H1 (cell line): Measurements from ENCODE around the gene TMEM132A. TPM values are rescaled to one million over a fixed set of nuclear protein-coding genes. Genes with fewer than 3 reads are reported as not detected.

Experiments
- CTCF ChIA-PET: fragments of 300-600 bp; sonication (Branson Sonifier 250); formaldehyde crosslinking; loops from one replicate; lab custom pipeline; 2021; ENCODE audit not compliant: partially characterized antibody; lab: Charles Lee
- POLR2A ChIA-PET: fragments of 300-600 bp; sonication (Branson Sonifier 250); formaldehyde crosslinking; loops from one replicate; lab custom pipeline; 2021; ENCODE audit warnings: inconsistent platforms; ENCODE audit not compliant: partially characterized antibody; lab: Charles Lee
- DNase-seq, 2 experiments: peaks; one replicate each; pipeline versions ENCODE4 v3.0.0 to v3.0.0-alpha.2; 2010 to 2022; ENCODE audit warnings: low spot score in 2 of 2, low read depth in 1 of 2, mixed read lengths in 1 of 2
- FAIRE-seq: peaks from 2 replicates; lab custom pipeline; 2011; peaks lifted over from hg19 to GRCh38; lab: Jason Lieb, UNC
- H2AFZ ChIP-seq: 2 replicates; pipeline ENCODE4 v1.8.1; 2012; ENCODE audit warnings: low read length, inconsistent platforms
- H2AK5ac ChIP-seq: 2 replicates; pipeline ENCODE4 v1.6.1; 2013; ENCODE audit warnings: low read depth, low read length
- H2BK120ac ChIP-seq: replicated peaks from 2 replicates; pipeline ENCODE3; 2013; ENCODE audit warnings: low read depth, low read length, inconsistent platforms
- H2BK12ac ChIP-seq: 2 replicates; pipeline ENCODE4 v1.6.1; 2013; ENCODE audit warnings: low read depth, low read length
- H2BK15ac ChIP-seq: 2 replicates; pipeline ENCODE4 v1.6.1; 2013; ENCODE audit warnings: low read length
- H2BK20ac ChIP-seq: 2 replicates; pipeline ENCODE4 v1.6.1; 2013; ENCODE audit warnings: low read length
- H2BK5ac ChIP-seq: 2 replicates; pipeline ENCODE4 v1.6.1; 2013; ENCODE audit warnings: low read depth, low read length
- H3K14ac ChIP-seq: 2 replicates; pipeline ENCODE4 v1.6.1; 2013; ENCODE audit warnings: inconsistent platforms; ENCODE audit not compliant: insufficient read length
- H3K18ac ChIP-seq: 2 replicates; pipeline ENCODE4 v1.6.1; 2013; ENCODE audit warnings: low read length; ENCODE audit errors: extremely low read depth
- H3K23ac ChIP-seq: 2 replicates; pipeline ENCODE4 v1.6.1; 2013; ENCODE audit warnings: inconsistent platforms; ENCODE audit not compliant: insufficient read length
- H3K23me2 ChIP-seq: 2 replicates; pipeline ENCODE4 v1.6.1; 2013; ENCODE audit warnings: low read depth, low read length
- H3K27ac ChIP-seq: 2 replicates; pipeline ENCODE4 v1.6.1; 2011; ENCODE audit warnings: low read depth, low read length, inconsistent platforms
- H3K27me3 ChIP-seq, 4 experiments: replicated peaks in 1 of 4; 1 replicate in 1 of 4; 2 replicates in 3 of 4; pipeline versions ENCODE4 v1.6.1 to v1.8.1; 2011 to 2013; ENCODE audit warnings: low read length in 3 of 4, mild to moderate bottlenecking in 3 of 4, inconsistent platforms in 2 of 4, mixed read lengths in 2 of 4, moderate library complexity in 1 of 4; ENCODE audit not compliant: control insufficient read depth in 3 of 4, insufficient read depth in 3 of 4; ENCODE audit errors: extremely low read depth in 1 of 4
- H3K36me3 ChIP-seq, 4 experiments: 2 replicates each; pipeline versions ENCODE4 v1.6.1 to v1.8.1; 2011 to 2013; ENCODE audit warnings: mild to moderate bottlenecking in 4 of 4, low read length in 3 of 4, moderate library complexity in 2 of 4, control low read depth in 1 of 4, inconsistent platforms in 1 of 4; ENCODE audit not compliant: insufficient read depth in 4 of 4, control insufficient read depth in 2 of 4
- H3K4ac ChIP-seq: replicated peaks from 2 replicates; pipeline ENCODE3; 2013; ENCODE audit warnings: low read length, low read depth, mixed read lengths, inconsistent platforms; ENCODE audit not compliant: insufficient read length
- H3K4me1 ChIP-seq, 4 experiments: replicated peaks in 1 of 4; 1 replicate in 1 of 4; 2 replicates in 3 of 4; pipeline versions ENCODE4 v1.6.1 to v1.8.1; 2011 to 2013; ENCODE audit warnings: low read length in 3 of 4, inconsistent platforms in 2 of 4, mixed read lengths in 1 of 4; ENCODE audit not compliant: insufficient read depth in 4 of 4, control insufficient read depth in 3 of 4
- H3K4me2 ChIP-seq, 2 experiments: 2 replicates each; pipeline versions ENCODE4 v1.6.1 to v1.8.1; 2011 to 2013; ENCODE audit warnings: low read depth in 2 of 2, low read length in 2 of 2, control low read depth in 1 of 2, inconsistent platforms in 1 of 2, mild to moderate bottlenecking in 1 of 2; ENCODE audit not compliant: insufficient read depth in 1 of 2
- H3K4me3 ChIP-seq, 4 experiments: fragments of 200-600, 300-600 bp in 1 of 4; sonication (generic), shearing (Covaris generic), sonication (Bioruptor Twin) in 1 of 4; 2 replicates each; pipeline versions ENCODE4 v1.5.1 to v1.8.1; 2011 to 2016; ENCODE audit warnings: low read length in 4 of 4, low read depth in 3 of 4, control low read depth in 2 of 4, inconsistent platforms in 2 of 4, mild to moderate bottlenecking in 2 of 4, mixed read lengths in 1 of 4, moderate library complexity in 1 of 4; ENCODE audit not compliant: insufficient read depth in 2 of 4; ENCODE audit errors: extremely low read depth in 1 of 4
- H3K56ac ChIP-seq: replicated peaks from 2 replicates; pipeline ENCODE3; 2013; ENCODE audit warnings: low read depth, mild to moderate bottlenecking, mixed read lengths, low read length, inconsistent platforms; ENCODE audit not compliant: insufficient read length
- H3K79me1 ChIP-seq: 2 replicates; pipeline ENCODE4 v1.6.1; 2013; ENCODE audit warnings: low read depth, low read length, control low read depth
- H3K79me2 ChIP-seq, 2 experiments: 2 replicates each; pipeline versions ENCODE4 v1.6.1 to v1.8.1; 2012 to 2013; ENCODE audit warnings: low read length in 2 of 2, mild to moderate bottlenecking in 2 of 2, inconsistent platforms in 1 of 2; ENCODE audit not compliant: insufficient read depth in 2 of 2, control insufficient read depth in 1 of 2
- H3K9ac ChIP-seq, 4 experiments: replicated peaks in 1 of 4; 1 replicate in 1 of 4; 2 replicates in 3 of 4; pipeline versions ENCODE4 v1.6.1 to v1.8.1; 2011 to 2013; ENCODE audit warnings: low read depth in 3 of 4, low read length in 3 of 4, control low read depth in 2 of 4, mild to moderate bottlenecking in 2 of 4, moderate library complexity in 2 of 4, inconsistent platforms in 1 of 4; ENCODE audit errors: extremely low read depth in 1 of 4
- H3K9me3 ChIP-seq, 2 experiments: 2 replicates each; pipeline versions ENCODE4 v1.6.1 to v1.8.1; 2012 to 2013; ENCODE audit warnings: mild to moderate bottlenecking in 2 of 2, moderate library complexity in 2 of 2, control low read depth in 1 of 2, inconsistent platforms in 1 of 2, low read depth in 1 of 2, low read length in 1 of 2, mixed read lengths in 1 of 2; ENCODE audit not compliant: insufficient read depth in 2 of 2
- H4K20me1 ChIP-seq, 2 experiments: replicated peaks in 1 of 2; 2 replicates each; pipeline versions ENCODE3 to v1.8.1; 2011 to 2013; ENCODE audit warnings: inconsistent platforms in 2 of 2, low read length in 2 of 2, mild to moderate bottlenecking in 1 of 2; ENCODE audit not compliant: insufficient read depth in 2 of 2, control insufficient read depth in 1 of 2
- H4K5ac ChIP-seq: 2 replicates; pipeline ENCODE4 v1.6.1; 2013; ENCODE audit warnings: low read length, low read depth, mixed read lengths, inconsistent platforms; ENCODE audit not compliant: insufficient read length
- H4K8ac ChIP-seq: 2 replicates; pipeline ENCODE4 v1.8.0; 2013; ENCODE audit warnings: mild to moderate bottlenecking, moderate library complexity, low read length, inconsistent platforms; ENCODE audit not compliant: insufficient read depth; ENCODE audit errors: extremely low read depth
- H4K91ac ChIP-seq: replicated peaks from 2 replicates; pipeline ENCODE3; 2013; ENCODE audit warnings: low read length, mixed read lengths, inconsistent platforms; ENCODE audit not compliant: insufficient read length
- ASH2L ChIP-seq: fragments of 200-600, 300-600 bp; sonication (generic); IDR thresholded peaks from one replicate; pipeline ENCODE4 v1.7.1; 2017; ENCODE audit warnings: low read length
- BCL11A ChIP-seq, 2 experiments: IDR thresholded peaks; one replicate each; pipeline ENCODE4 v1.6.1; 2011; ENCODE audit warnings: low read depth in 2 of 2, low read length in 2 of 2, mild to moderate bottlenecking in 2 of 2
- EGR1 ChIP-seq: IDR thresholded peaks from 2 replicates; pipeline ENCODE4 v1.6.1; 2011; ENCODE audit warnings: low read depth, low read length, borderline replicate concordance
- GABPA ChIP-seq: IDR thresholded peaks from 2 replicates; pipeline ENCODE4 v1.6.1; 2011; ENCODE audit warnings: mild to moderate bottlenecking, low read length, moderate library complexity, borderline replicate concordance; ENCODE audit not compliant: insufficient read depth
- GTF2F1 ChIP-seq: IDR thresholded peaks from 2 replicates; pipeline ENCODE4 v1.6.1; 2012; ENCODE audit warnings: low read depth, low read length, improper control_type of control experiment, borderline replicate concordance
- KDM4A ChIP-seq: IDR thresholded peaks from one replicate; pipeline ENCODE4 v1.7.1; 2012; ENCODE audit warnings: low read depth, mild to moderate bottlenecking, moderate library complexity, low read length, inconsistent platforms; ENCODE audit not compliant: severe bottlenecking
- NANOG ChIP-seq: IDR thresholded peaks from 2 replicates; pipeline ENCODE4 v1.6.1; 2011; ENCODE audit warnings: low read length, low read depth, mild to moderate bottlenecking, inconsistent platforms; ENCODE audit not compliant: insufficient read depth, poor library complexity, severe bottlenecking
- NRF1 ChIP-seq: IDR thresholded peaks from 2 replicates; pipeline ENCODE4 v1.6.1; 2011; ENCODE audit warnings: mild to moderate bottlenecking, low read depth, low read length, improper control_type of control experiment
- RFX5 ChIP-seq: IDR thresholded peaks from 2 replicates; pipeline ENCODE4 v1.6.1; 2011; ENCODE audit warnings: low read depth, low read length, improper control_type of control experiment, borderline replicate concordance
- SUZ12 ChIP-seq: fragments of 200-600 bp; sonication (generic); IDR thresholded peaks from 2 replicates; pipeline ENCODE4 v1.6.1; 2012; ENCODE audit warnings: mild to moderate bottlenecking, inconsistent platforms, low read length, moderate library complexity, mixed read lengths
- TBP ChIP-seq: IDR thresholded peaks from 2 replicates; pipeline ENCODE4 v1.6.1; 2011; ENCODE audit warnings: low read depth, low read length, improper control_type of control experiment
- TEAD4 ChIP-seq: IDR thresholded peaks from 2 replicates; pipeline ENCODE4 v1.6.1; 2012; ENCODE audit warnings: low read depth, low read length, inconsistent platforms, mixed read lengths
- WGBS, 2 experiments: shearing (Covaris generic) in 1 of 2; methylation state at CpG; one replicate each; pipeline versions ENCODE4 v1.1.6 to v1.1.7; 2013 to 2015; ENCODE audit warnings: low lambda C conversion rate in 2 of 2, mixed read lengths in 2 of 2, inconsistent platforms in 1 of 2, low coverage in 1 of 2, missing lambda C conversion rate in 1 of 2; ENCODE audit not compliant: insufficient replicate concordance in 2 of 2, insufficient coverage in 1 of 2, insufficient read length in 1 of 2; ENCODE audit errors: extremely low coverage in 1 of 2, missing lambda C conversion rate in 1 of 2; 5-methylcytosine and 5-hydroxymethylcytosine counted together
- polyA plus RNA-seq, 7 experiments: library from polyadenylated mRNA; depleted of rRNA in 3 of 7; stranded (reverse) in 5 of 7; unstranded in 2 of 7; fragments of >200 nt in 5 of 7; fragments of 200-250 nt in 2 of 7; gene quantifications; 1 replicate in 5 of 7; 2 replicates in 1 of 7; 4 replicates in 1 of 7; pipeline versions ENCODE4 v1.2.1 to v1.2.3, GENCODE V29; 2011 to 2013; ENCODE audit warnings: missing spikeins in 2 of 7, mixed read lengths in 2 of 7
- total RNA-seq: library from RNA; stranded (reverse); fragmentation: NEBNext Ultra II Directional; extraction: Animal tissue kit (Norgen Biotek cat#: 25700); gene quantifications from 2 replicates; pipeline ENCODE4 v1.2.1, GENCODE V29; 2021

TMEM132A gene
- total and polyA plus RNA-seq, 2 of the 8 experiments (the other 6 are each of a cell fraction or from before 2014, with no cell fraction given) = 46.6 to 97.9 TPM

DNA sequence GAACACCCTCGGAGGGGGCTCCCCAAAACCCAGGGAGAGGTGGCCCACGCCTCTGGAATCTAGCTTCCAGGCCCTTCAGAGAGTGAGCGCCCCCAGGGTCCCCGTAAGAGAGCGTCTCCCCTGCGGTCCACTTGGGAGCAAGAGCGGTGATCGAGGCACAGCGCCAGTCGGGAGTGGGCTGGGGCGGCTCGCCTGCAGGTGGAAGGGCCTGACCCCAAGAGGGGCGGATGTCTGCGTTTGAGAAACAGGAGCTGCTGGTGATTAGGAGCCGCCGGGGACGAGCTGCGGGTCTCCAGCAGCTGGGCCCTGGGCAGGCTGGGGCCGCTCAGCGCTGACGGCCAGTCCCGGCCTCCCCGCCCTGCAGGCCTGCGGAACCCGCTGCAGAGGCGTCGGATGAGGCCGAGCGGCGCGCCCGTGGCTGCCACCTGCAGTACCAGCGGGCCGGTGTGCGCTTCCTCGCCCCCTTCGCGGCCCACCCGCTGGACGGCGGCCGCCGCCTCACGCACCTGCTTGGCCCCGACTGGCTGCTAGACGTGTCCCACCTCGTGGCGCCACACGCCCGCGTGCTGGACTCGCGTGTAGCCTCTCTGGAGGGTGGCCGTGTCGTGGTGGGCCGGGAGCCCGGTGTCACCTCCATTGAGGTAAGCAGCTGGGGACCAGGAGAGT, 10.0 kb downstream of the TMEM132A start:
- Histone ChIP-seq H2BK5ac (no peak overlapping the region), H3K4me3 (no peak overlapping the region), H3K18ac (no peak overlapping the region), H2AFZ (no peak overlapping the region), H4K20me1 (peaks cover 3 to 7% of the 10 kb centered on the region in 2 experiments), H3K23me2 (no peaks in the 10 kb centered on the region), H4K91ac (no peak overlapping the region), H3K79me2 (no peaks in the 10 kb centered on the region), H3K14ac (no peak overlapping the region), H2BK12ac (no peak overlapping the region), H3K79me1 (no peaks in the 10 kb centered on the region), H2BK120ac (no peak overlapping the region), H3K36me3 (peaks cover 7 to 47% (median 24%) of the 10 kb centered on the region in 4 experiments; a peak in 7 of 8 replicates), H3K27ac (no peak overlapping the region), H4K5ac (no peak overlapping the region), H4K8ac (0 out of 2 replicates have a peak overlapping the region, but pooled peaks have one; percentile 18), H3K4me2 (no peak overlapping the region), H3K27me3 (no peaks in the 10 kb centered on the region), H3K9me3 (no peaks in the 10 kb centered on the region), H2BK20ac (no peak overlapping the region), H2AK5ac (no peak overlapping the region), H3K23ac (no peak overlapping the region), H3K9ac (no peak overlapping the region), H3K4ac (no peak overlapping the region), H2BK15ac (no peak overlapping the region), H3K56ac (no peak overlapping the region), H3K4me1 (peaks cover 0 to 3% (median 1%) of the 10 kb centered on the region in 4 experiments; a peak in 4 of 7 replicates)
- DNase-seq (no peak), FAIRE-seq (no peak)
- 92% methylated on average over 41 of the region's 57 CpGs; no CpG with 5 or more reads in 1 of the 2 experiments for WGBS, 2 experiments
- POLR2A ChIA-PET = interaction anchor here (0.9 to 2.1 kb wide), 5 partner anchors 10 to 29 kb away, joined by 3 to 5 read pairs (median 4); no protein-coding TSS in a partner anchor
- CTCF ChIA-PET = interaction anchor here (0.9 to 3.4 kb wide), 8 partner anchors 8 to 209 kb away, joined by 3 to 20 read pairs (median 4); no protein-coding TSS in a partner anchor
- TF ChIP-seq GABPA (no peak), BCL11A (IDR thresholded peaks at IDR 0.05; ENCODE audit: low read depth in 2 of 2, low read length in 2 of 2) (no peak), TBP (no peak), TEAD4 (no peak), GTF2F1 (no peak), ASH2L (no peak), SUZ12 (no peak), EGR1 (no peak), NANOG (no peak), KDM4A (no peak), NRF1 (no peak), RFX5 (no peak)
